Liver (tissue), 9 donors: ENCODE measurements around the gene TAB2. TPM values are rescaled to one million over a fixed set of nuclear protein-coding genes. Genes with fewer than 3 reads are reported as not detected.

ENCODE experiments used
- DNase-seq: peaks from one replicate; pipeline ENCODE4 v3.0.0-alpha.2; 2017; ENCODE audit warnings: low spot score
- H3K27ac ChIP-seq, 2 donors: one replicate each; pipeline ENCODE4 v1.7.0; 2013; ENCODE audit warnings: inconsistent platforms in 2 of 2, low read length in 2 of 2, control low read depth in 1 of 2, low read depth in 1 of 2, mild to moderate bottlenecking in 1 of 2
- H3K27me3 ChIP-seq, 4 donors: one replicate each; pipeline versions ENCODE4 v1.6.1 to v1.7.0; 2013; ENCODE audit warnings: low read length in 3 of 4, inconsistent platforms in 1 of 4, mild to moderate bottlenecking in 1 of 4, moderate library complexity in 1 of 4; ENCODE audit not compliant: control insufficient read depth in 4 of 4, insufficient read depth in 4 of 4
- H3K36me3 ChIP-seq, 4 donors: one replicate each; pipeline versions ENCODE4 v1.6.1 to v1.7.0; 2013; ENCODE audit warnings: low read length in 3 of 4, mild to moderate bottlenecking in 3 of 4, low read depth in 1 of 4, moderate library complexity in 1 of 4; ENCODE audit not compliant: control insufficient read depth in 4 of 4, insufficient read depth in 3 of 4
- H3K4me1 ChIP-seq, 4 donors: one replicate each; pipeline versions ENCODE4 v1.6.1 to v1.7.0; 2013; ENCODE audit warnings: low read length in 3 of 4, mild to moderate bottlenecking in 3 of 4, moderate library complexity in 1 of 4; ENCODE audit not compliant: control insufficient read depth in 4 of 4, insufficient read depth in 4 of 4
- H3K4me3 ChIP-seq, 3 donors: one replicate each; pipeline versions ENCODE4 v1.6.1 to v1.7.0; 2013; ENCODE audit warnings: low read length in 3 of 3, control low read depth in 1 of 3, low read depth in 1 of 3, mild to moderate bottlenecking in 1 of 3
- H3K9ac ChIP-seq, 2 donors: one replicate each; pipeline ENCODE4 v1.7.0; 2013; ENCODE audit warnings: low read length in 2 of 2, mild to moderate bottlenecking in 2 of 2, moderate library complexity in 2 of 2, control low read depth in 1 of 2, low read depth in 1 of 2
- H3K9me3 ChIP-seq, 4 donors: one replicate each; pipeline versions ENCODE4 v1.6.1 to v1.7.0; 2013; ENCODE audit warnings: low read length in 3 of 4; ENCODE audit not compliant: control insufficient read depth in 4 of 4
- ATF3 ChIP-seq: IDR thresholded peaks from 2 replicates; pipeline ENCODE4 v1.6.1; 2016; ENCODE audit warnings: antibody characterized with exemption
- CTCF ChIP-seq: fragments of 150-350 bp; IDR thresholded peaks from 2 replicates; pipeline ENCODE4 v1.5.1; 2017; ENCODE audit warnings: improper control_type of control experiment, low read depth, low read length; ENCODE audit not compliant: missing input control
- EGR1 ChIP-seq, 2 donors: IDR thresholded peaks; 2 replicates each; pipeline ENCODE4 v1.6.1; 2016 to 2018; ENCODE audit warnings: antibody characterized with exemption in 2 of 2, low read depth in 2 of 2
- FOXA1 ChIP-seq: IDR thresholded peaks from 2 replicates; pipeline ENCODE4 v1.6.1; 2016; ENCODE audit warnings: antibody characterized with exemption
- FOXA2 ChIP-seq: IDR thresholded peaks from 2 replicates; pipeline ENCODE4 v1.6.1; 2016; ENCODE audit warnings: antibody characterized with exemption
- HNF4A ChIP-seq, 2 donors: conservative IDR thresholded peaks; 2 replicates each; pipeline ENCODE4 v1.6.1; 2016; ENCODE audit warnings: antibody characterized with exemption in 2 of 2, mild to moderate bottlenecking in 2 of 2
- JUND ChIP-seq, 2 donors: IDR thresholded peaks; 2 replicates each; pipeline ENCODE4 v1.6.1; 2016; ENCODE audit warnings: antibody characterized with exemption in 2 of 2
- NR2F2 ChIP-seq: IDR thresholded peaks from 2 replicates; pipeline ENCODE4 v1.6.1; 2016; ENCODE audit warnings: antibody characterized with exemption
- REST ChIP-seq: IDR thresholded peaks from 2 replicates; pipeline ENCODE4 v1.6.1; 2016; ENCODE audit warnings: antibody characterized with exemption, mild to moderate bottlenecking
- RXRA ChIP-seq, 2 donors: IDR thresholded peaks; 2 replicates each; pipeline ENCODE4 v1.6.1; 2017 to 2018; ENCODE audit warnings: antibody characterized with exemption in 2 of 2, mild to moderate bottlenecking in 1 of 2
- SP1 ChIP-seq: IDR thresholded peaks from 2 replicates; pipeline ENCODE4 v1.6.1; 2018; ENCODE audit warnings: antibody characterized with exemption, mild to moderate bottlenecking
- TAF1 ChIP-seq: conservative IDR thresholded peaks from 2 replicates; pipeline ENCODE4 v1.6.1; 2016; ENCODE audit warnings: antibody characterized with exemption, mild to moderate bottlenecking
- YY1 ChIP-seq: IDR thresholded peaks from 2 replicates; pipeline ENCODE4 v1.6.1; 2016; ENCODE audit warnings: antibody characterized with exemption, mild to moderate bottlenecking
- ZBTB33 ChIP-seq: IDR thresholded peaks from 2 replicates; pipeline ENCODE4 v1.6.1; 2016; ENCODE audit warnings: antibody characterized with exemption
- WGBS: extraction: QIAGEN DNeasy Blood & Tissue Kit; methylation state at CpG from one replicate; pipeline ENCODE4 v1.1.7; 2013; 5-methylcytosine and 5-hydroxymethylcytosine counted together
- polyA plus RNA-seq, 2 donors: library from polyadenylated mRNA; stranded (reverse) in 1 of 2; unstranded in 1 of 2; fragments of 200-250 nt in 1 of 2; fragments of >200 nt in 1 of 2; fragmentation: Nextera tagmentation in 1 of 2; extraction: Ambion mirVana in 1 of 2; gene quantifications; one replicate each; pipeline versions ENCODE4 v1.2.1 to v1.2.3, GENCODE V29; 2013 to 2015
- total RNA-seq, 2 donors: library from RNA; depleted of rRNA; stranded (reverse); fragments of >200 nt; gene quantifications; one replicate each; pipeline ENCODE4 v1.2.3, GENCODE V29; 2014
- TF ChIP-seq, protein P1 (sequence below): IDR thresholded peaks from 2 replicates; pipeline ENCODE4 v1.6.1; 2016; ENCODE audit warnings: antibody characterized with exemption
- donor health status: healthy.
- donor health status: healthy.
- donor health status: healthy.
- donor health status: healthy.
- donor health status: healthy.

TAB2 gene
- total and polyA plus RNA-seq, 4 donors: 10.5 to 25.6 (median 18.0) TPM

DNA sequence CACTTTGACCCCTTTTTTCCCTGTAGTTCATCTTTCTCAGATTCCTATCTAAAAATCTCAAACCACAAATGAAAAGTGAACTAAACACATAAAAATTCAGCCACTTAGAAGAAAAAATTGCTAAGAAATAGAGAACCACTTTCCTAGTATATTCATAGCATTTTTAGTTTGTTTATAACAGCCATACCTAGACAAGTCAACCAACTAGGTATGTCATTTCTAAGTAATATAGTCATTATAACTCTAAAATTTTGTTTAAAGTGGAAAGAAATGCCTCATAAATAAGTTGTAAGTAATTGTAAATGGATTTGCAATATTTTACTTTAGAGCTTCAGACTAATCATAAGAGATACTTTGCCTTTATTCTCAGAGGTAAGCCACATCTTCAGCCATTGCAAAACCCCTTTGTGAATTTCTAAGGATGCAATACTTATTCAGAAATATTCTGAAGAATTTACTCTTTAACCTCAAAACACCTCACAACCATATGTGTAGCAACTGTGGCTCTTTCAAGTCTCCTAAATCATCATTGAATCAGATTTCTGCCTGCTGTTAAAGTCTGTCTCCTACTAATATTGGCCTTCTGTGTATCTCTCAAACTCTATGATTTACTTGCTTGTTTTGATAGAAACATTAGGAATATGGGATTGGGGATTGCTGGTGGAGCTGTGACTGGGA is 75.6 kb downstream of the TAB2 start:
- no peaks in the 10 kb centered on the region for H3K9me3 ChIP-seq
- TF ChIP-seq CTCF (no peak), SP1 (no peak), EGR1 (IDR thresholded peaks at IDR 0.05; ENCODE audit: low read depth in 2 of 2) (no peak)
- no peaks in the 10 kb centered on the region for H3K27me3 ChIP-seq
- peaks cover 0 to 7% (median 2%) of the 10 kb centered on the region in 4 donors for H3K36me3 ChIP-seq
- no peak overlapping the region for H3K9ac ChIP-seq
- no peak overlapping the region for H3K4me3 ChIP-seq
- H3K27ac ChIP-seq: no peak overlapping the region
- DNase-seq: no peak
- peaks cover 3 to 27% (median 19%) of the 10 kb centered on the region in 4 donors for H3K4me1 ChIP-seq

DNA sequence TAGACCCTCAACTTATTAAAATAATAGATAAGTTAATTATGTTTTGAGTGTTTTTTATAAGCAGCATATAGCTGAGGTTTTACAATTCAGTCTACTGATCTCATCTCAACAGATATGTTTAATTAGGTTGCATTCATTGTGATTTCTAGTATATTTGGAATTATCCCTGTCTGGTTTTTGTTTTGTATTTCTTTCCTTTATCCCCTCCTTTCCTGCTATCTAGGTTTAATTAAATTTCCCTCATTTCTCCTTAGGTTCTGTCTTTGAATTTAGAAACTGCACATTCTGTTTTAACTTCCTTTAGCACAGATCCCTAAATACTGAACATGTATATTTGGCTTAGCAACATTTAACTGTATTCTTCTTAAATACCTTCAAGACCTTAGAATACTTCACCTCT is 77.7 kb downstream of the TAB2 start:
- H3K9me3 ChIP-seq: no peaks in the 10 kb centered on the region
- no peak overlapping the region for H3K27ac ChIP-seq
- peaks cover 3 to 30% (median 19%) of the 10 kb centered on the region in 4 donors for H3K4me1 ChIP-seq
- TF ChIP-seq FOXA1 (no peak), HNF4A (conservative IDR thresholded peaks at IDR 0.05) (no peak)
- DNase-seq: no peak
- H3K36me3 ChIP-seq: peaks cover 0 to 14% (median 9%) of the 10 kb centered on the region in 4 donors
- no peak overlapping the region for H3K9ac ChIP-seq
- H3K27me3 ChIP-seq: no peaks in the 10 kb centered on the region
- no peak overlapping the region for H3K4me3 ChIP-seq

DNA sequence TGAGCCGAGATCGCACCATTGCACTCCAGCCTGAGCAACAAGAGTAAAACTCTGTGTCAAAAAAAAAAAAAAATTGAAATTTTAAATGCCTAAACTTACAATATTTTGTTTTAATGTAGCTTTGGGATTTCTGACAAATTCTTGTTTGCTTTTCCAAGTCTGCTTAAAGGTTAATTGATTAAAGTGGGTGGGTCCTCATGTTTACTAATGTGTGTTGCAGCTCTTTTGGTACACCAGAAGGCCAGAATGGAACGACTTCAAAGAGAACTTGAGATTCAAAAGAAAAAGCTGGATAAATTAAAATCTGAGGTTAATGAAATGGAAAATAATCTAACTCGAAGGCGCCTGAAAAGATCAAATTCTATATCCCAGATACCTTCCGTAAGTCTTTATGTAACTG is 79.9 kb downstream of the TAB2 start:
- peak; percentile 47 to 59 for TF ChIP-seq RXRA (IDR thresholded peaks at IDR 0.05)
- peak; percentile 11 for TF ChIP-seq FOXA2
- TF ChIP-seq, protein P1, sequence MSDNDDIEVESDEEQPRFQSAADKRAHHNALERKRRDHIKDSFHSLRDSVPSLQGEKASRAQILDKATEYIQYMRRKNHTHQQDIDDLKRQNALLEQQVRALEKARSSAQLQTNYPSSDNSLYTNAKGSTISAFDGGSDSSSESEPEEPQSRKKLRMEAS: no peak
- peak; percentile 30 for TF ChIP-seq YY1
- TF ChIP-seq SP1: peak; percentile 29
- TF ChIP-seq HNF4A (conservative IDR thresholded peaks at IDR 0.05): peak in 1 of 2 donors; percentile 17
- TF ChIP-seq FOXA1: no peak
- Histone ChIP-seq H3K9me3 (no peaks in the 10 kb centered on the region), H3K4me1 (peaks cover 3 to 28% (median 17%) of the 10 kb centered on the region in 4 donors), H3K27ac (peak overlapping the region; percentile 26 to 59), H3K27me3 (no peaks in the 10 kb centered on the region), H3K36me3 (peaks cover under 1 to 19% (median 13%) of the 10 kb centered on the region in 4 donors), H3K4me3 (no peak overlapping the region), H3K9ac (no peak overlapping the region)
- DNase-seq: no peak
- 66% methylated on average over 6 of the region's 6 CpGs for WGBS

GRCh38 chr6:149400050-149400449 is 82.5 kb downstream of the TAB2 start, which contains the start of gene SUMO4:
Gene SUMO4, plus strand, starts transcription at chr6:149400262. Its CDS starts 130 bp downstream, at chr6:149400392.
- no peak within 1 kb of the TSS for H3K27ac ChIP-seq
- peaks cover 1 to 15% (median 7%) of the 10 kb centered on the region in 4 donors for H3K4me1 ChIP-seq
- no peaks in the 10 kb centered on the region for H3K27me3 ChIP-seq
- no peak within 1 kb of the TSS for H3K9ac ChIP-seq
- no peaks in the 10 kb centered on the region for H3K9me3 ChIP-seq
- H3K4me3 ChIP-seq: no peak within 1 kb of the TSS
- 98% methylated on average over 11 of the region's 11 CpGs for WGBS
- DNase-seq: no peak
- H3K36me3 ChIP-seq: peaks cover 1 to 21% (median 14%) of the 10 kb centered on the region in 4 donors
- TF ChIP-seq TAF1: no peak
- TF ChIP-seq ZBTB33: no peak
- no peak for TF ChIP-seq FOXA1
- TF ChIP-seq, protein P1: no peak
- TF ChIP-seq ATF3: no peak
- TF ChIP-seq REST: no peak
- TF ChIP-seq JUND (IDR thresholded peaks at IDR 0.05): no peak
- no peak for TF ChIP-seq EGR1 (IDR thresholded peaks at IDR 0.05; ENCODE audit: low read depth in 2 of 2)
- no peak for TF ChIP-seq RXRA (IDR thresholded peaks at IDR 0.05)
- no peak for TF ChIP-seq YY1
- no peak for TF ChIP-seq NR2F2
